GM12878 (cell line): ENCODE data around the gene SLX4IP. TPM values are rescaled to one million over a fixed set of nuclear protein-coding genes. Genes with fewer than 3 reads are reported as not detected.

Source experiments
- ATAC-seq: fragments of 200-7000 bp; cut with Tn5 transposase; 3 replicates; pipeline ENCODE4 v1.9.1; 2020; ENCODE audit warnings: mild to moderate bottlenecking, moderate library complexity
- BruUV-seq: library from RNA; stranded (reverse); fragments of 400-500 nt; replicated peaks from 2 replicates; lab custom pipeline; 2021; lab: Mats Ljungman, UMichigan
- CTCF ChIA-PET: fragments of 300-600 bp; sonication (Branson Sonifier 250); formaldehyde crosslinking; extraction: SDS; loops from one replicate; lab custom pipeline; 2021; ENCODE audit warnings: inconsistent platforms; lab: Yijun Ruan, JAX
- POLR2A ChIA-PET: fragments of 350-600 bp; formaldehyde crosslinking; extraction: SDS; loops from one replicate; lab custom pipeline; 2021; ENCODE audit warnings: inconsistent platforms; lab: Charles Lee
- RAD21 ChIA-PET: fragments of 300-600 bp; sonication (Branson Sonifier 250); formaldehyde crosslinking; loops from one replicate; lab custom pipeline; 2023; ENCODE audit warnings: antibody characterized with exemption; ENCODE audit not compliant: unreplicated experiment; lab: Charles Lee
- SMC1A ChIA-PET: fragments of 300-600 bp; sonication (Branson Sonifier 250); formaldehyde crosslinking; loops from one replicate; lab custom pipeline; 2023; ENCODE audit not compliant: unreplicated experiment, uncharacterized antibody; lab: Charles Lee
- DNase-seq: peaks from one replicate; pipeline ENCODE4 v3.0.0-alpha.2; 2011; ENCODE audit warnings: low read depth, low spot score
- FAIRE-seq: peaks from 3 replicates; lab custom pipeline; 2011; peaks lifted over from hg19 to GRCh38; lab: Jason Lieb, UNC
- H2AFZ ChIP-seq: 2 replicates; pipeline ENCODE4 v1.6.0; 2011; ENCODE audit warnings: low read depth, low read length, control low read depth; ENCODE audit not compliant: control insufficient read depth
- H3K27ac ChIP-seq: 2 replicates; pipeline ENCODE4 v1.5.1; 2011; ENCODE audit warnings: control low read depth; ENCODE audit not compliant: control insufficient read depth, insufficient read depth
- H3K27me3 ChIP-seq, 2 experiments: replicated peaks in 1 of 2; 2 replicates each; pipeline versions ENCODE4 v1.6.0 to v1.6.1; 2011; ENCODE audit warnings: low read length in 1 of 2; ENCODE audit not compliant: control insufficient read depth in 2 of 2, insufficient read depth in 2 of 2
- H3K36me3 ChIP-seq, 2 experiments: 2 replicates each; pipeline ENCODE4 v1.5.1; 2011; ENCODE audit warnings: low read length in 1 of 2; ENCODE audit not compliant: control insufficient read depth in 2 of 2, insufficient read depth in 2 of 2
- H3K4me1 ChIP-seq: 2 replicates; pipeline ENCODE4 v1.6.1; 2011; ENCODE audit warnings: mild to moderate bottlenecking, low read length, moderate library complexity, mixed read lengths; ENCODE audit not compliant: control insufficient read depth, insufficient read depth
- H3K4me2 ChIP-seq: 2 replicates; pipeline ENCODE4 v1.6.0; 2011; ENCODE audit warnings: control low read depth; ENCODE audit not compliant: control insufficient read depth, insufficient read depth
- H3K4me3 ChIP-seq: fragments of 200-600 bp; sonication (generic); 2 replicates; pipeline ENCODE4 v1.5.1; 2016
- H3K79me2 ChIP-seq: 2 replicates; pipeline ENCODE4 v1.6.0; 2011; ENCODE audit warnings: low read length; ENCODE audit not compliant: control insufficient read depth, insufficient read depth
- H3K9ac ChIP-seq: 2 replicates; pipeline ENCODE4 v1.8.0; 2011; ENCODE audit warnings: low read length, control low read depth, mixed read lengths; ENCODE audit not compliant: control insufficient read depth, insufficient read depth
- H3K9me3 ChIP-seq: replicated peaks from 3 replicates; pipeline ENCODE4 v1.5.1; 2011; ENCODE audit warnings: mild to moderate bottlenecking, low read length; ENCODE audit not compliant: control insufficient read depth, insufficient read depth
- H4K20me1 ChIP-seq: 2 replicates; pipeline ENCODE4 v1.6.0; 2011; ENCODE audit not compliant: control insufficient read depth, insufficient read depth
- BHLHE40 ChIP-seq, 2 experiments: fragments of 450-650 bp in 1 of 2; IDR thresholded peaks; 2 replicates each; pipeline ENCODE4 v1.6.1; 2011 to 2017; ENCODE audit warnings: low read depth in 2 of 2, borderline replicate concordance in 1 of 2, improper control_type of control experiment in 1 of 2, low read length in 1 of 2, mild to moderate bottlenecking in 1 of 2
- NRF1 ChIP-seq: conservative IDR thresholded peaks from 2 replicates; pipeline ENCODE4 v1.6.1; 2011; ENCODE audit warnings: mild to moderate bottlenecking, low read depth, low read length, improper control_type of control experiment
- RELA ChIP-seq: fragments of 450-650 bp; IDR thresholded peaks from 2 replicates; pipeline ENCODE4 v1.8.0; 2014; ENCODE audit warnings: borderline replicate concordance; ENCODE audit not compliant: partially characterized antibody
- SREBF2 ChIP-seq: IDR thresholded peaks from 2 replicates; pipeline ENCODE4 v1.6.1; 2012; ENCODE audit warnings: mild to moderate bottlenecking, low read length
- ZSCAN29 ChIP-seq: fragments of 450-650 bp; IDR thresholded peaks from 2 replicates; pipeline ENCODE4 v1.6.1; 2017; ENCODE audit warnings: mild to moderate bottlenecking, moderate library complexity
- WGBS: methylation state at CpG from one replicate; pipeline ENCODE4 v1.1.6; 2016; ENCODE audit warnings: low lambda C conversion rate; ENCODE audit not compliant: insufficient replicate concordance, insufficient coverage; ENCODE audit errors: missing lambda C conversion rate; 5-methylcytosine and 5-hydroxymethylcytosine counted together
- in situ Hi-C: fragments of 300-500 bp; cut with MboI; formaldehyde crosslinking; loops from 9 replicates; pipeline ENCODE4 v1.14.3; 2018; ENCODE audit warnings: mixed read lengths
- intact Hi-C: fragments of 100-400 bp; cut with micrococcal nuclease; formaldehyde crosslinking; loops from one replicate; pipeline ENCODE4 v1.14.2; 2022; ENCODE audit not compliant: unreplicated experiment
- polyA plus RNA-seq, 11 experiments: library from polyadenylated mRNA; depleted of rRNA in 4 of 11; unstranded in 6 of 11; stranded (reverse) in 5 of 11; fragments of >200 nt; fragmentation: Nextera tagmentation in 4 of 11; fragmentation: Illumina TruSeq in 1 of 11; extraction: Ambion mirVana in 4 of 11; extraction: Trizol in 1 of 11; gene quantifications; 1 replicate in 1 of 11; 2 replicates in 10 of 11; pipeline versions ENCODE4 v1.2.1 to v1.2.3, GENCODE V29; 2011 to 2016; ENCODE audit warnings: inconsistent platforms in 2 of 11, missing spikeins in 2 of 11, low read depth in 1 of 11
- total RNA-seq, 4 experiments: library from RNA; depleted of rRNA in 3 of 4; stranded (reverse); fragments of >200 nt in 3 of 4; fragmentation: Illumina TruSeq in 1 of 4; extraction: Trizol in 1 of 4; gene quantifications; 2 replicates each; pipeline versions ENCODE4 v1.2.1 to v1.2.3, GENCODE V29; 2013 to 2021

Gene SLX4IP
- total and polyA plus RNA-seq, 10 of the 15 experiments (the other 5 are each of a cell fraction or from before 2014, with no cell fraction given) = 2.2 to 11.0 (median 6.3) TPM

- no peaks in the 10 kb centered on the region for H4K20me1 ChIP-seq
- no peak overlapping the region for H3K9ac ChIP-seq
- WGBS = 100% methylated on average over 1 of the region's 1 CpG
- POLR2A ChIA-PET = no interaction called here
- RAD21 ChIA-PET = interaction anchor here (1.0 to 1.9 kb wide), 3 partner anchors 9 to 95 kb away, joined by 3 to 7 read pairs (median 3); no protein-coding TSS in a partner anchor
- CTCF ChIA-PET = interaction anchor here (0.7 to 5.8 kb wide), 7 partner anchors 9 to 433 kb away, joined by 3 to 63 read pairs (median 5); no protein-coding TSS in a partner anchor
- no peak overlapping the region for H2AFZ ChIP-seq
- peaks cover 2 to 9% of the 10 kb centered on the region in 2 experiments for H3K36me3 ChIP-seq
- no peak for ATAC-seq
- H3K27ac ChIP-seq = no peak overlapping the region
- no TSS peak for BruUV-seq
- intact Hi-C loops (loop anchor here (5.0 to 10.0 kb wide), 3 partner anchors 94 to 434 kb away; no protein-coding TSS in a partner anchor), in situ Hi-C loops (no loop called here)
- no peak for FAIRE-seq
- H3K4me2 ChIP-seq = no peak overlapping the region
- SMC1A ChIA-PET = interaction anchor here (1.0 to 3.6 kb wide), 7 partner anchors 22 to 192 kb away, joined by 3 to 22 read pairs (median 5); partner anchors contain the start of gene MKKS
- no peak overlapping the region for H3K4me3 ChIP-seq
- no peaks in the 10 kb centered on the region for H3K27me3 ChIP-seq
- no peaks in the 10 kb centered on the region for H3K79me2 ChIP-seq
- H3K4me1 ChIP-seq = peaks cover 8% of the 10 kb centered on the region
- no peak for DNase-seq
- no peaks in the 10 kb centered on the region for H3K9me3 ChIP-seq
- TF ChIP-seq SREBF2 (no peak), ZSCAN29 (no peak), NRF1 (no peak), BHLHE40 (IDR thresholded peaks at IDR 0.05; ENCODE audit: borderline replicate concordance in 1 of 2, low read depth in 2 of 2, low read length in 1 of 2) (no peak), RELA (no peak)
These were observed 23.4 kb upstream of the SLX4IP start for GRCh38 chr20:10411673-10412072.
